T-helper 1 cell (primary cell): ENCODE data around the gene U2AF1L4.

Experiments
- DNase-seq, 5 donors: peaks; one replicate each; pipeline ENCODE4 v3.0.0-alpha.2; 2012 to 2020
- total RNA-seq, 4 donors: gene quantifications; one replicate each; lab custom pipeline; 2026; lab: John Stamatoyannopoulos, UW

U2AF1L4 gene
- 6.8 to 9.1 (median 8.5) reads per million in 4 donors for total RNA-seq

GRCh38 chr19:35745328-35746086 is at the start of gene U2AF1L4, which contains the start of gene PSENEN:
U2AF1L4 (minus strand) TSS chr19:35745418; CDS start chr19:35745391, 27 bp downstream.
PSENEN (plus strand) TSS chr19:35745651; CDS start chr19:35745931, 280 bp downstream.
- DNase-seq: peak; percentile 94 to 100 (median 96)

- no peak for DNase-seq
Observed at GRCh38 chr19:35793381-35794165, 48.4 kb upstream of the U2AF1L4 start.

- DNase-seq: no peak
Observed at GRCh38 chr19:35792888-35793287, 47.7 kb upstream of the U2AF1L4 start.

GRCh38 chr19:35792312-35792711 is 47.1 kb upstream of the U2AF1L4 start:
- DNase-seq: no peak

GRCh38 chr19:35791814-35792279 is 46.6 kb upstream of the U2AF1L4 start:
- no peak for DNase-seq

- DNase-seq: no peak
Observed at GRCh38 chr19:35790981-35791813, 46.0 kb upstream of the U2AF1L4 start.

GRCh38 chr19:35789978-35790944 is 45.0 kb upstream of the U2AF1L4 start:
- DNase-seq: no peak

GRCh38 chr19:35789195-35789977 is 44.2 kb upstream of the U2AF1L4 start:
- DNase-seq: no peak

GRCh38 chr19:35788205-35788960 is 43.2 kb upstream of the U2AF1L4 start:
- no peak for DNase-seq

- no peak for DNase-seq
Observed at GRCh38 chr19:35787227-35787799, 42.1 kb upstream of the U2AF1L4 start.

GRCh38 chr19:35786299-35787160 is 41.3 kb upstream of the U2AF1L4 start:
- DNase-seq: no peak

- no peak for DNase-seq
Observed at GRCh38 chr19:35785339-35785627, 40.1 kb upstream of the U2AF1L4 start.

- DNase-seq: no peak
Observed at GRCh38 chr19:35784503-35785338, 39.5 kb upstream of the U2AF1L4 start.

GRCh38 chr19:35783469-35784434 is 38.5 kb upstream of the U2AF1L4 start:
- no peak for DNase-seq

GRCh38 chr19:35782589-35782988 is 37.4 kb upstream of the U2AF1L4 start:
- DNase-seq: no peak

GRCh38 chr19:35781650-35782049 is 36.4 kb upstream of the U2AF1L4 start:
- DNase-seq: no peak

- no peak for DNase-seq
Observed at GRCh38 chr19:35780717-35781116, 35.5 kb upstream of the U2AF1L4 start.
